HG03280 (cell line): ENCODE data around the gene ANKS6.

Experiments
- ATAC-seq: cut with Tn5 transposase; IDR thresholded peaks from one replicate; pipeline ENCODE4 v1.9.1; 2021; ENCODE audit warnings: mild to moderate bottlenecking, moderate library complexity; ENCODE audit not compliant: unreplicated experiment

The ANKS6 gene

GRCh38 chr9:98772364-98773155, 23.8 kb downstream of the ANKS6 start:
- ATAC-seq, result no peak

DNA sequence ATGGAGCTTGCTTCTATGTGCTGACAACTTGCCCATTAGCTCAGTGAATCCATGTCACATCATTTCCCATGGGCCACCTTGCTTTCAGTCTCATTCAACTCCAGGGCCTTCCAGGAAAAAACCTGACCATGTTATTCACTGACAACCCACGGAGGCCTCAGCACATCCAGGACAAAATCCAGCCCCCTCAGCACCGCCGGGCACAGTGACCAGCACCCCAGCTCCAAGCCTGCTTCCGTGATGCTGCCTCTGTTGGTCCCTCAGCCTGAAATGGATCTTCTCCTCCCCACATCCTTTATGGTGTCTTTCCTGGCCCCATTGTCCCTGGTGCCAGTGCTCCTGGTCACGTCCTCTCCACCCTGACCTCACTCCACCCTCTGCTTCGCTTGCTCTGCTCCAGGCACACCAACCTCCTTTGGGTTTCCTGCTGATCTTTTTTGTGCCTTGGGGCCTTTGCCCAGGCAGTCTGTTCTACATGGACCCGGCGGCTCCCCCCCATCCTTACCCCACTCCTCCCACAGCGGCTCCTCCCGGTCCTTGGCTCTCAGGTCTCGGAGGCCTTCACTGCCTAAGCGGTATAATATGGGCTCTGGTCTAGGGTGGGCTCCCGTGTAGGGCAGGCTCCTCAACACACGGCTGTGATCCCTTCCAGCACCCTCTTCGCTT, 25.0 kb downstream of the ANKS6 start:
- no peak for ATAC-seq

DNA sequence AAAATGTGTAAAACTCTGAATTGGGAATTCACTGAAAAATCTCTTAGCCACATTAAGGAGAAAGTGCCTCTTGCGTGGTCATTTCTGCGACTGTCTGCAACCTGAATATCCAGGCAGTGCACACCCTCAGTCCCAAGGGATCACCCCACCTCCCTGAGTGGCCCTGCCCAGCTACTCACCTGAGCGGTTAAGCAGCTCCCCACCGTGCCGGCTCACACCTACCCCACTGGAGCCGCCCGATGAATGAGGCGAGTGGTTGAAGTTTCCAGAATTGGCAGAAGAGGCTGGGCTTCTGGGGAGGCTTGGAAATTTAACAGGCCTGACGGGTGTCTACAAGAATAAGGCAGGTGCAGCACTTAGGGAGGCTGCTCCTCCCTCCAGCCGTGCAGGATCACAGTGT, 25.6 kb downstream of the ANKS6 start:
- ATAC-seq, result no peak

GRCh38 chr9:98768344-98768743, 28.0 kb downstream of the ANKS6 start:
- no peak for ATAC-seq

DNA sequence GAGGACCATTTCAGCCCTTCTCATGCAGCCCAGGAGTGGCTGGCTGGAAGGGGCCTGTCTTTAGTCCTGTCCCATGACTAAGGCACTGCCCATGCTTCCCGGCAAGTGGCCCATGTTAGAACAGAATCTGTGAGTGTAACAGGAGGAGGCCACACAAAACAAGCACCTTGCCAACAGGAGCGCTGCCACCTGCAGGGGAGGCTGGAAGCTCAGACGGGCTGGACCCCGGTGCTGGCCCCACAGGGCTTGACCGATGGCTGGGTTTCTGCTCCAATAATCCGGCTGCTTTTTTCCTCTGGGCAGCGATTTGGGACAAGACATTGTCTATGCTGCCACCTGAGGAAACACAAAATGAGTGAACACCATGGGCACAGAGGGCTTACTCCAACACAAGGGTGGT, 28.4 kb downstream of the ANKS6 start:
- ATAC-seq, result no peak

DNA sequence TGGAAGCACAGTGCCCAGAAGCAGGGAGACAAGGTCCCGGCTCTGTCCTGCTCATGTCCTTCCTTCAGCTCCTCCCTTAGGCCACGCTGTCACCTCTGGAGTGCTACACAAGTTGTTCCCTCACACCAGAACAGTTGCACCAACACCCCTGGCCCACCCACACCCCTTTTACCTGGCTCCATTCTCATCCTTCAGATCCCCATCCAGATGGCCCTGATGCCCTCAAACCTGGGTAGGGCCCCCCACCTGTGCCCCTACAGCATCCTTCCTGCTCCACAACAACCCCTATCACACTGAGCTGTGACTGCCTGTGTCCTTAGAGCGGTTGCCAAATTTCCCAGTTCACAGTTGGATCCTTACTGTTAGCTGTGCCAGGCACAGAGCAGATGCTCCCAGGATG, 29.2 kb downstream of the ANKS6 start:
- no peak for ATAC-seq

- ATAC-seq, result no peak
Observed at GRCh38 chr9:98766586-98766985, 29.8 kb downstream of the ANKS6 start.

DNA sequence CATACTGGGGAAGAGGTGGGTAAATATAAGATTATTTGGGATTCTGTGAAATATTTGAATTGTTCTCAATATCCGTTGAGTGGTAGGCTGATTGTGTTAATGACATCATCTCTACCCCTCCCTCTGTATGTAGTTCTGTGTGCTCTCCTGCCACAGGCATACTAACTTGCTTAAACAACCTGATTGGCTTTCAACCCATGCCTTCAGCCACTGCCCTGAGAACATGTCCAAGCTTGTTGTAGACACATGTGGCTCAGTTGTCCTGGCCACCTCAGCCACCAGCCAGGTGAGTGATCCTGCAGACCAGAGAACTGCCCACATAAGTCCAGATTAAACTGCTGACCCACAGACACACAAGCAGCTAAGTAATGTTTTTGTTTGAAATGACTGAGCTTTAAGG, 31.1 kb downstream of the ANKS6 start:
- ATAC-seq, result no peak

GRCh38 chr9:98763986-98764745, 32.2 kb downstream of the ANKS6 start:
- ATAC-seq, result no peak

DNA sequence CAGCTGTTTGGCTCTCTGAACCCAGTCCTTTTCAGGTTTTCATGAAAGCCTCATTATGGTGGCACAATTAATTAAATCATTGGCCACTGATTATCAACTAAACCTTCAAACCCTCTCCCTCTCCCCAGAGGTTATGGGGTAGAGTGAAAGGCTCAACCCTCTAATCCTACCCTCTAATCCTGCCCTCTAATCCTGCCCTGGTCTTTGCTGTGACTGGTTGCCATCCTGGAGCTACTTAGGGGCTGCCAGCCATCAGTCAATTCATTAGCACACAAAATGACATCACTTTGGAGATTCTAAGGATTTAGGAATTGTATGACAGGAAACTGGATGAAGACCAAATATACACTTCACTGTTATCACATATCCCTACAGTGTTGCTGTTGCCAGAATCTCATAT, 36.1 kb downstream of the ANKS6 start:
- no peak for ATAC-seq

DNA sequence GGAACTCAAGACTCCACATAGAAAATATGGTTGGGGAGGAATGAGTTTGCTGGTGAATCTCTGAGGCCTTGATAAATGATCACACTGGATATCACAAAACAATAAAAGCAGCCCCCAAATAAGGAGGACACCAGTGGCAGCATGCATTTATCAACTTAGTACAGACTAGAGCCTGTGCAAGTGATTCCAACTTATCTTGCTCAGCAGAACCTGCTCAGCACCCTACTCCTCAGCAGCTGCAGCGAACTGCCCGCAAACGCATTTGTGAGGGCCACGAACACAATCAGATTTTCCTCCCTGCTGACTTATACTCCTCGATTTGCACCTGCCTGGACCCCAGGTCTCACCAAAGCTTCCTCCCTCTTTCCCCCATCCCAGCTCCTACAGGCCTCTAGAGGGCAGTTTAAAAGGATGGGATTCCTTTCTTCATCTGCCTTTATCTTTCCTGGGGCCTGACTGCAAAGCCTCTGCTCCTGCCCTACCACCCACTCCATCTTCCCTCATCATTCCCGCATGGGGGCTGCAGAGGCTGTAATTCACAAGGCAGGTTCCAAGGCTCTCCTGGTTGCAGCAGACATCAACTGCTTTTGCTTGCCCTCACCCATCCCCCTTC, 41.2 kb downstream of the ANKS6 start:
- ATAC-seq, result no peak

- no peak for ATAC-seq
Observed at GRCh38 chr9:98751210-98751609, 45.1 kb downstream of the ANKS6 start.

DNA sequence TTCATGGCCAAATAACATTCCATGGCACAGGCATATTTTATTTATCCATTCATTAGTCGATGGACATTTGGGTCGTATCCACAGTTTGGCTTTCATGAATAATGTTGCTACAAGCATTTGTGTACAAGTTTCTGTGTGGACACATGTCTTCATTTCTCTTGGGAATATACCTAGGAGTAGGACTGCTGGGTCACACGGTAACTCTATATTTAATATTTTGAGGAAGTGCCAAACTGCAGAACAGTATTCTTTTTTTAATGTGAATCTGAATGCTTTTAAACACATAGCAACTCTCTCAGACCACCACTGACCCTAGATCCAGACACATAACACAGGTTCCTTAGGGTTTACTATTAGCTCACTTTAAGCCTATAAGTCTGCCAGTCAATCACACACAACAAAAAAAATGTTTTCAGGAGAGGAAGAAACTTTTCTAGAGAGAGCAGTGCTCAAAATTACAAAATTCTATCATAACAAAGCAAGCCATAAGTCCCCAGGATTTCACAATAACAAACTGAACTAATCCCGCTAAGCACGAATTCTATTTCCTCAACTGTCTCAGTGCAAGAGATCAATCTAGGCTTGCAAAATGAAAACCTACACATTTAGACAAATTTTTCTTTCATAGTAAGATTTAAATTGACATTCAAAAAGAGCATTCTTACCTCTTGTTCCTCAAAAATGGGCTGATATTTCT, 45.8 kb downstream of the ANKS6 start:
- ATAC-seq, result no peak

DNA sequence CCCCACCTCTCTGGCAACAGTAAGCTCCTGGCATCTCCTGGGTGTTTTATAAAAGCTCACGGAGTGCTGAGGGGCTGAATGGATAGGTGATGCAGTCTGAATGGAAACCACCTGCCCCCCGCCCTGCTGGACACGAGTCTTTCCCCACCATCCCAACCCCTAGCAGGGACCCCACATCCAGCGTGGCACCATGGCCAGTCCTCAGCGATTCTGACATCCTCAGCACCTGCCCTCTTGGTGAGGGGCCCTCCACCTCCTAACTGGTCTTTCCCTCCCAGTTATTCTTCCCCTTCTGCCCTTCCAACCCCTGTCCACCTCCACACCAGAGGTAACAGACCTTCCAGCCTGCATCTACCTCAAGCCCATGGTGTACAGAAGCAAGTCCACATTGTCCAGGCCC, 48.9 kb downstream of the ANKS6 start:
- no peak for ATAC-seq

- no peak for ATAC-seq
Observed at GRCh38 chr9:98745470-98745869, 50.9 kb downstream of the ANKS6 start.

DNA sequence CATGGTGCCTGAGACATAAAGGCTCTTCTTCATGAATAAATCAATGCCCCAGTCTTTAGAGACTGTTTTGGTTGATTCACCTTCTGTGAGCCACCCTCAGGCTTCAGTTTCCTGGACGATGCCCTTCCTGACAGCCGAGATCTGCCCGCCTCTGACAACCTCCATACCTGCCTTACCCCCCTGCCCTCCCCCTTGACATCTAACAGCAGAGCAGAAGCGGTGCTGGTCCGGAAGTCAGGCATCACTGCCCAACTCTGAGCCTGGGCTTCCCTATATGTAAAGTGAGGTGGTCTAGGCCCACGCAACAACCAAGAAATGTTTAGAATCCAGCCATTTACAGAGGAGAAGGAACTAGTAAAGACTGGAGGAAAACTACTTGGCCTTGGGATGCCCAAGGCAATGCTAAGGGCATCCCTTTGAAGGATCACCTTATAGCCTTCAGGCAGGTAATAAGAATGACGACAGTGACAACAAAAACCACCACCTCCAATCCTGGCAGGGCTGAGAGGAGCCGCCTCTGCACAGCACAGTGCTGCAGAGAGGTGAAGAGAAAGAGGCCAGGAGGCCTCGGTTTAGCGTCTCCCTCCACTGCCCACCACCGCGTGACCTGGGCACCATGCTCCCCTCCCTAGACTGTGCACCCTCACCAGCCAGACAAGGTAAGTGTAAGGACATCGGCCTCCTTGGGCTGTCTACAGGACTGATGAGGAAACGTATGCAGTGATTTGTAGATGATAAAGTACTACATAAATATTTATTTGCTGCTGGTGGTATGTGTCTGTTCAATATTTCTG, 52.3 kb downstream of the ANKS6 start:
- no peak for ATAC-seq

DNA sequence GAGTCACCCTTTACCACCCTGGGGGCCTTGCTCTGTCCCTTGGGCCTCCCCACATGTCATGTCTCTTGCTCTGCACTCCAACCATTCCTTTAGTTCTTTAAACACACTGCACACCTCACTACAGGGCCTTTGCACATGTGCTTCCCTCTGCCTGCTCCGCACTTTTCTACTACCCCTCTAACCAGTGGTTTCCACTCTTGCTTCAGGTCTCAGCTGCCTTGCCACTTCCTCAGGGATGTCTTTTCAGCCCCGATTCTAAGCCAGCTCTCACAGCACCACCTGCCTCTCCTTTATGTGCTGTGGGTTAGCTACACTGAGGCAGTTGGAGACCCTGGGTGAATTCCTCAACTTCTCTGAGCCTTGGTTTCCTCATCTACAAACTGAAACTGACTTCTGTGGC, 53.0 kb downstream of the ANKS6 start:
- no peak for ATAC-seq

- ATAC-seq, result no peak
Observed at GRCh38 chr9:98742325-98743280, 53.8 kb downstream of the ANKS6 start.
